GM12875 (cell line): ENCODE results near the gene NR2F6.
A peak's percentile ranks its signal among the peaks of the same experiment; 100 is the strongest.

ENCODE experiments used
- H3K4me3 ChIP-seq: one replicate; pipeline ENCODE4 v1.5.1; 2011; ENCODE audit warnings: low read depth, low read length, control low read depth
- CTCF ChIP-seq: IDR thresholded peaks from 2 replicates; pipeline ENCODE4 v1.5.1; 2011; ENCODE audit warnings: low read depth, mild to moderate bottlenecking, control low read depth, inconsistent platforms, low read length, moderate library complexity, borderline replicate concordance; ENCODE audit not compliant: insufficient read depth

The NR2F6 gene

GRCh38 chr19:17183271-17183761, 62.4 kb downstream of the NR2F6 start:
- peak; percentile 45; the same call in 1 of the 2 replicates for TF ChIP-seq CTCF
- peak overlapping the region; percentile 19 for H3K4me3 ChIP-seq
